ENCODE data around the gene PBX1. TPM values are rescaled to one million over a fixed set of nuclear protein-coding genes. Genes with fewer than 3 reads are reported as not detected.

The PBX1 gene
- total RNA-seq, 1 donor from 2014 or later = 52.2 TPM

GRCh38 chr1:164856381-164856780 is 297.4 kb downstream of the PBX1 start:
- intact Hi-C loops (cut with DNase I) = no loop called here
- no peak for DNase-seq (ENCODE audit: low spot score)

GRCh38 chr1:164857439-164857838 is 298.5 kb downstream of the PBX1 start:
- no peak for DNase-seq (ENCODE audit: low spot score)
- intact Hi-C loops (cut with DNase I) = no loop called here

DNA sequence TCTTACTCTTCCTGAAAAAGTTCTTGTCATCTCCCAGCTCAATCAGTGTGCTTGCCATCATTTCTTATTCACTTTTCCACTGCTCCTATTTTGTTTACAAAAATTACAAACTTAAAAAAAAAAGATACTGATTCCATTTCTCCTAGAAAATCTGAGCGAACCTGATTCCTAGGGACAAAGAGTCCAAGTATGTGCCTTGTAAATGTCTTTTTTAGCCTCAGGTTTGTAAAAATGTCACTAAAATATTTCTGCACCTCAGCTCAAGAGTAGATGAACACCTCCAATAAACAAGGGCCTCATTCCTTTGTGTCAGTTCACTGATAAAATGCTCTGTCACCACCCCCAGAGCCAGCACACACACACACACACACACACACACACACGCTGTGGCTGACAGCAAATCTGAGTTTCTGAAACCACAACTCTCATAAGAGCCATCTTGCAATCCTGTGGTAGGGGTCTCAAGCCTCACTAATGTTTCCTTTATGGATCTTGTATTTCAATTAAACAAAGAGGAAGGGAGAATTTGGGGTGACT is 299.2 kb downstream of the PBX1 start:
- intact Hi-C loops (cut with DNase I) = no loop called here

GRCh38 chr1:164861632-164862031 is 302.6 kb downstream of the PBX1 start:
- DNase-seq (ENCODE audit: low spot score) = no peak
- intact Hi-C loops (cut with DNase I) = no loop called here

More for the DNA sequence above, 299.2 kb downstream of the PBX1 start:
- DNase-seq (ENCODE audit: low spot score) = no peak

DNA sequence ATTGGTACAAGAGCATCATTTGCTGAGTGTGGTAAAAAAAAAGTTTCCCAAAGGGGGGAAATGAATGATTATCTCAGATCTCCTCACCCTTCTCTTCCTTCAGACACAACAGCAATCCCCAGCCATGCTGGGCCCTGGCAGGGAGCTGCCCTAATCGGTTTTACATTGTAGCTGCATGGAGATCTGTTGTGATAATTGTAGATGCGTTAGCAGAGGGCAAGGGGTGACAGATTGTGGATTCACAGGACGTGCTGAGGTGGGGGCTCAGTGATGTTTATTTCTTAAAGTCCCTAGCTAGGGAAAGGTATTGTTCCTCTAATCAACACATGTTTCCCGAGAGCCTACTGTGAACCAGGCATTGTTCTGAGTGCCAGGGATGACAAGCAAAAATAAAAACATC is 304.1 kb downstream of the PBX1 start:
- DNase-seq (ENCODE audit: low spot score) = no peak
- intact Hi-C loops (cut with DNase I) = no loop called here

- no peak for DNase-seq (ENCODE audit: low spot score)
- intact Hi-C loops (cut with DNase I) = no loop called here
Observed at GRCh38 chr1:164864161-164864560, 305.2 kb downstream of the PBX1 start.

DNA sequence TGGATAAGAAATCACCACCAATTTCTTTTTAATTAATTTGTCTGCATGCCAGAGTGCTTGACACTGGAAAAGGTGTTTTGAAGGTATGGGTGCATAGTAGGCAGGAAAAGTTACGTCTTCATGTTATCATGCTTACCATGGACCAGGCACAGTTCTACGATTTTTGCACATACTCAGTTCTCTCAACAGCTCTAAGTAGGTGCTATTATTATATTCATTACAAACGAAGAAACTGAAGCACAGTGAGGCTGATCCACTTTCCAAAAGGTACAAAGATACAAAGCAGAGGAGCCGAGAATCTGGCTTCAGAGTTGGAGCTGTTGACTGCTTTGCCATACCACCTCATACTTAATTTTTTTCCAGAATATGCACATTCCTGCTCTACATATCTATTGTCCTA is 306.4 kb downstream of the PBX1 start:
- intact Hi-C loops (cut with DNase I) = no loop called here
- no peak for DNase-seq (ENCODE audit: low spot score)

DNA sequence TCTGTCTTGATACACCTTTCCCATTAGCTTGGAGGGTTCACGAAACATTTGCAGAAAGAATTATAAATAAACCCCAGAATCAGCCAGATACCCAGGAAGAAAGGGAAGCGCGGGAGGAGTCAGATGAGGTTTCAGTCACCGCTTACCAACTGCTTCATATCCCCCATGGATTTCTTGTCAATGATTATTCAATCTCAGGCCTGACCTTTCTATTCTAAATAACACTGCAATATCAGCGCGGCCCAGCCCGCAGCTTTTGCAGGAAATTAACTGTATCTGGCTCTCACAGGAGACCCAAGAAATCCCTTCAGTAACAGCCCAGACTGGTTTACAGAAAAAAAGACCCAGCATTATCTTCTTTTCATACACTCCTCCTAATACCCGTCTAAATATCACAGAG is 308.6 kb downstream of the PBX1 start:
- DNase-seq (ENCODE audit: low spot score) = no peak
- intact Hi-C loops (cut with DNase I) = no loop called here

DNA sequence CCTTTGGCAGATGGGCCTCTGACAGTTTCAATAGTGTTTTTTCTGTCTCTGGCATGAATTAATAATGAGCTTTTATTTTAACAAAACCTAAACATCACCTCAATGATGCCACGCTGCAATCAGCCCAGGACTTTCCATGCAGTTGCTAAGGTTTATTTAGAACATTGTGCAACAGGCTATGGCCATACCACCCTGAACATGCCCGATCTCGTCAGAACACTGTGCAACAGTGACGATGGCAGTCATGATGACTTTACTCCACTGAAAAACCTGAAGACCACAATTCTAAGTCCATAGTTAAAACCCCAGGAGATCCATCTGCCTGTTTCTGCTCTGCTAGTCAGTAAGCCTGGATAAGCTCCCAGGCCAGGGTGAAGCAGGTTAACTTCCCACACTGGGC is 310.0 kb downstream of the PBX1 start:
- intact Hi-C loops (cut with DNase I) = no loop called here
- DNase-seq (ENCODE audit: low spot score) = no peak

- DNase-seq (ENCODE audit: low spot score) = no peak
- intact Hi-C loops (cut with DNase I) = no loop called here
Observed at GRCh38 chr1:164875518-164875917, 316.5 kb downstream of the PBX1 start.

- no peak for DNase-seq (ENCODE audit: low spot score)
- intact Hi-C loops (cut with DNase I) = no loop called here
Observed at GRCh38 chr1:164876398-164877116, 317.6 kb downstream of the PBX1 start.

GRCh38 chr1:164880199-164880598 is 321.2 kb downstream of the PBX1 start:
- DNase-seq (ENCODE audit: low spot score) = no peak
- intact Hi-C loops (cut with DNase I) = no loop called here

- intact Hi-C loops (cut with DNase I) = no loop called here
Observed at GRCh38 chr1:164880644-164881043, 321.7 kb downstream of the PBX1 start.

GRCh38 chr1:164885311-164885710 is 326.3 kb downstream of the PBX1 start:
- intact Hi-C loops (cut with DNase I) = no loop called here
- no peak for DNase-seq (ENCODE audit: low spot score)

More at GRCh38 chr1:164880644-164881043, 321.7 kb downstream of the PBX1 start:
- no peak for DNase-seq (ENCODE audit: low spot score)

- DNase-seq (ENCODE audit: low spot score) = no peak
- intact Hi-C loops (cut with DNase I) = no loop called here
Observed at GRCh38 chr1:164886101-164886500, 327.1 kb downstream of the PBX1 start.

- intact Hi-C loops (cut with DNase I) = no loop called here
- no peak for DNase-seq (ENCODE audit: low spot score)
Observed at GRCh38 chr1:164891615-164892014, 332.6 kb downstream of the PBX1 start.

DNA sequence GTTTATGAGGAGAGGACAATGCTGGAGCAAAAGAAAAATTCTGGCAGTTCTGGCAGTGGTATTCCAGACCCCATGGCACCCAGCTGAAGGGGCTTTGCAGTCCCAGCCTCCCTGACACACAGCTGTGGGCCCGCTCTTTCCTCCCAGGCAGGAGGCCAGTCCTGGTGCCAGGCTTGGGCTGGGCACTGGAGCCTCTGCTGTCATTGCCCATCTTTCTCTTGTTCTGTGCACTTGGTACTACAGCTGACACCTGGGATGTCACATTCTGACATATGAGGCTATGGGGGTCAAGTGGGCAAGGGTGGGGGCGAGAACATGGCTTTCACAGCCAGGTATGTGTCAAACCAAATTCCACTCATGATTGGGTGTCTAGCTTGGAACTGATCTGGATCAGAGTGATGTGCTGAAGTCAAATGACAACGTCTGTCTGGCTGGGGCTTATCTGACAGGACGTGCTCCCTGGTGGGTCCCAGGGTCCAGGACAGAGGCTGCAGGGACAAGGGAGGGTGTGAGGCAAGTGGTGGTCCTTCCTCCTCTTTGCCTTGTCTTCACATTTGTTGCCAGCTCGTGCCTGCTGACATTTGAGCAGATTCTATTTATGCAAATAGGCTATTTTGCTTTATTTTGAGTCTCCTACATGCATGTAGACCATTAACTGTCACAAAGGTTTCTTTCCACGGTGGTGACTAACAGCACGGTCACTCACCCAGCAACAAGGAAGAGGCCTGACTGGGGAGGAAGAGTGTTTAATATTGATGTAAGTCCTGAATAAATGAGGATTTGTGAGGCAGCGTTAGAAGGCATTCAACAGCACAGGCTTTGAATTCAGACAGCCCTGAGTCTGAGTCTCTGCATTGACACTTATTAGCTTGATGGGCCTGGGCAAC is 336.3 kb downstream of the PBX1 start:
- intact Hi-C loops (cut with DNase I) = no loop called here
- DNase-seq (ENCODE audit: low spot score) = no peak

DNA sequence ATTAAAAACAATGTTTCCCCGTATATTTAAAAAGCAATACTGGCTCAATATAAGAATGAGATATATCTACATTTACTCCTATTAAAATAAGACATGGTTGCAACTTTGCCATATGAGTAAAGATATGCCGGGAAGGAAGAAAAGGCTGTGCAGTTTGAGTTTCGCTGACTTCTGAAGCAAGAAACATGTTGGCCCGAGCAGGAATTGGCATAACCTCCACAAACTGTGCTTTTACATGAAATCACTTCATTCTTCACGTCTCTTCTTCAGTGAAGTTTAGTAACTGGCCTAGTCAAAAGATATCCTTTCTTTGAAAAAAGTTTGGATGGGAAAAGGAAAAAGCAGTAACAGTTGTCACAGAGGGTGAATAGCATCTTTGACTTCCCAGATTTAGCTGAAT is 342.0 kb downstream of the PBX1 start:
- DNase-seq (ENCODE audit: low spot score) = no peak
- intact Hi-C loops (cut with DNase I) = no loop called here

Measured in cardiac septum (tissue), 1 donor.